ENCODE data around the gene TRAK1.

The TRAK1 gene

DNA sequence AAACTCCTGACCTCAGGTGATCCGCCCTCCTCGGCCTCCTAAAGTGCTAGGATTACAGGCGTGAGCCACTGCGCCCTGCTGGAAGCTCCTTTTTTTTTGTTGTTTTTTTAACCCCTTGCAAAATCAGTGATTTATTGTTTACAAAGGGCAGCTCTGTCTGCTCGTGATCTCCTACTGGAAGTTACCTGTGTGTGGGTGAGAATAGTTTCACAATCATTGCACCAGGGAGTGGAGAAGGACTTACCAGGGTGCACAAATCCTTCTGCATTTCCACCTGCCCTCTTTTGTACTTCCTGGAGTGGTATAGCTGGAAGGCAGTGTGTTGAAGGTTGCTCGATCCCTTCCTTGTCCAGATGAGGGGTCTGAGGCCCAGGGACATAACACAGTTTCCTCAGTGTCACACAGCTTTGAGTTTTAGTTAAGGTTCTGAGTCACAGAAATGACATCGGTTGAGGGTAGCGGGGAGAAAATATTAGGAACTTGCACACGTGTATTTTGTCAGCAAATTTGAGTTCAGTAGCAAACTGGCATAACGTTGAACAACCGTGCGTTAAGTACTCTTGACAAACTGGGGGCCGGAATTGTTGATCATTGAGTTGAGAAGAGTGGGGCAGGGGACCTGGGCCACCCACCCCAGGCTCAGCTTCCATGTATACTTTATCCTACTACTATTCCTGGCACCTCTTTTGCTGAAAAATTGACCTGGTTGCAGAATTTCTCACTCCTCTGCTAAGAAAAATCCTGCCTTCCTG, 11.3 kb upstream of the TRAK1 start:
- no peaks in the 10 kb centered on the region for H3K27me3 Mint-ChIP-seq
- no peak for DNase-seq
- H3K27ac Mint-ChIP-seq = peak overlapping the region; percentile 90
- H3K9me3 Mint-ChIP-seq = no peaks in the 10 kb centered on the region
- H3K36me3 Mint-ChIP-seq (ENCODE audit: low read depth) = peaks cover 5% of the 10 kb centered on the region
- peaks cover 53% of the 10 kb centered on the region for H3K4me1 Mint-ChIP-seq (ENCODE audit: low read depth)
- H3K4me3 Mint-ChIP-seq = no peak overlapping the region

DNA sequence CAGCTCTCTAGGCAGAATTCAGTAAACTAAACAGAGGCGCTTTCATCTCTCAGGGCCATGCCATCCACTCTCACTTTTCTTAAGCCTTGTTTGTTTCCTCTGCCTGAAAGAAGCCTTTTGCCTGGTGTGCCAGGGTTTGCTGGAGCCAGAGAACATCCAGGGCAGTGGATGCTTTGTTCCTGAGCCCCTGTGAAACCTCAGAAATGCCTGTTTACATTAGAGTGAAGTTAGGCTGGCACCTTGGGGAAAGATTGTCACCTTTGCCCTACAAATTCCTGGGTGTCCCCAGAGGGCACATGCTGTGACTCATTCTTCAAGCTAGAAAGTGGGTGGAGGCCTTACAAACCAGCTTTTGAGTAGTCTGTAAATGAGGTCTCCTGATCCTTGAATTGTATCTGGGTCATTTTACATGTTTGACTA, 10.7 kb upstream of the TRAK1 start:
- peaks cover 58% of the 10 kb centered on the region for H3K4me1 Mint-ChIP-seq (ENCODE audit: low read depth)
- H3K36me3 Mint-ChIP-seq (ENCODE audit: low read depth) = peaks cover 5% of the 10 kb centered on the region
- no peak overlapping the region for H3K4me3 Mint-ChIP-seq
- no peak for DNase-seq
- H3K9me3 Mint-ChIP-seq = no peaks in the 10 kb centered on the region
- H3K27ac Mint-ChIP-seq = peak overlapping the region; percentile 90
- H3K27me3 Mint-ChIP-seq = no peaks in the 10 kb centered on the region

DNA sequence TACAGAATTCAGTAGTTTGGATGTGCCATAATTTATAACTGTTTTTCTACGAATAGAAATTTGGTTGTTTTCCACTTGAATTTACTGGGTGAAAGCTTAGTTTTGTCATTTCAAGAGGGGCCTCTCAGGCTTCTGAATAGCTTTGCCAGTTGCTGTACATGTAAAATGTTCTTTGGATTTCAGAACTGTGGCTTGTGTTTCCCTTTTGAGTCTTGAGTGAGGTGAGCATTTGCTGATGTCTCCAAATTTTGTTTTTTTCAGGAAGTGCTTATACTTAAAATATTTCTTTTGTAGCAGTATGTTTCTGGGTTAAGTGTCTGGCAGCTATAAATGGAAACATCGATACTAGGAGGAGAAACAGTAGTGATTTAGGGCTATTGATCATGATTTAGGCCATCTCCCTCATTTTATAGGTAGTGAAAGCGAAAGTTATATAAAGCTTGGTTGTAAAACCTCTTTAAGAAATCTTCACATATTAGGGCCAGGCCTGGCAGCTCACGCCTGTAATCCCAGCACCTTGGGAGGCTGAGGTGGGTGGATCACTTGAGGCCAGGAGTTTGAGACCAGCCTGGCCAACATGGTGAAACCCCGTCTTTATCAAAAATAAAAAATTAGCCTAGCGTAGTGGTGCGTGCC, 9.2 kb upstream of the TRAK1 start:
- Mint-ChIP-seq H3K9me3 (no peaks in the 10 kb centered on the region), H3K27me3 (no peaks in the 10 kb centered on the region), H3K27ac (peak overlapping the region; percentile 90), H3K4me1 (ENCODE audit: low read depth) (peaks cover 69% of the 10 kb centered on the region), H3K4me3 (peak overlapping the region; percentile 50), H3K36me3 (ENCODE audit: low read depth) (peaks cover 4% of the 10 kb centered on the region)
- no peak for DNase-seq

DNA sequence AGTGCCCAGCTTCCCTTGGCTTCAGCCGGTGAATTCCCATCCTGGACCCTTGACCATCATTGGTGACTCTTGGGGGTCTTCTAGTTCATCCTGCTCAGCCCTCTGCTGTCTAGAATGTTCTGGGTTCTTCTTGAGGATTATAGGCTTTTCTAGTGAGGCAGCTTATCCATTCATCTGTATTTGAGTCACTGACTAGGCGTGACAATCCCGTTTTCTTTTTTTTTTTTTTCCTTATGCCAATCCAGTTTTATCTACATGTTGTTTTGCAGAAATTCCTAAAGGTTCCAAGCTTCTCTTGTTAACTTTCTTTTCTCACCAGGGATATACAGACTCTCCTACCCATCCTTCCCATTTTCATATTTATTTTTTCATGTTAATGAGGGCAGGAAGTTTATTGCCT, 6.6 kb upstream of the TRAK1 start:
- Mint-ChIP-seq H3K27me3 (no peaks in the 10 kb centered on the region), H3K36me3 (ENCODE audit: low read depth) (peaks cover 28% of the 10 kb centered on the region), H3K4me1 (ENCODE audit: low read depth) (peaks cover 72% of the 10 kb centered on the region), H3K27ac (peak overlapping the region; percentile 44), H3K9me3 (no peaks in the 10 kb centered on the region), H3K4me3 (no peak overlapping the region)
- DNase-seq = no peak

DNA sequence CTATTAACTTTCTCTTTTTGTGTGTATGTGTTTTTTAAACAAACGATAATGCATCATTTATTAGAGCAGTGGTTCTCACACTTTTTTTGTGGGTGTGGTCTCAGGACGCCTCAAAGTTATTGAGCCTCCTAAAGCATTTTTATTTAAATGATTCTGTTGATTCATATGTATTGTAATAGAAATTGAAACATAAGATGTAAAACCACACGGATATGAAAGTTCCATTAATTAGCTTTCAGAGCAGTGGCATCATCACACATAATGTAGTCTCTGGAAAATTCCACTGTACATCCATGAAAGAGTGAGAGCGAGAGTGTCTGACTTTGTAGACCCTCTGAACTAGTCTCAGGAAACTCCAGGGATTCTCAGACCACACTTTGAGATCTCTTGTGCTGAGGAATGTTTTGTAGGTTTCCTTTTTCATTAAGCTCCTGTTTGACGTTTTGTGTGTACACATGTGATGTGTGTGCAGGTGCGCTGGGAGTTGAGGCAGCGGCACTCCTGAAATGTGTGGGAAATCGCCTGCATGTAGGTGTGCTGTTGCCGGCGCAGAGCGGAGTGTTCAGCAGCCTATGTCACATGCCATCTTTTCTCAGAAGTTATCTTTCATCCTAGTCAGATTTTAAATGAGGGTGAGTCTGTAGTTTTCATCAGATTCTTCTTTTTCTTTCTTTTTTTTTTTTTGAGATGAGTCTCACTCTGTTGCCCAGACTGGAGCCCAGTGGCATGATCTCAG, 5.3 kb upstream of the TRAK1 start:
- Mint-ChIP-seq H3K27me3 (no peaks in the 10 kb centered on the region), H3K27ac (peak overlapping the region; percentile 78), H3K4me1 (ENCODE audit: low read depth) (peaks cover 69% of the 10 kb centered on the region), H3K4me3 (peak overlapping the region; percentile 6), H3K9me3 (no peaks in the 10 kb centered on the region), H3K36me3 (ENCODE audit: low read depth) (peaks cover 40% of the 10 kb centered on the region)
- DNase-seq = no peak

DNA sequence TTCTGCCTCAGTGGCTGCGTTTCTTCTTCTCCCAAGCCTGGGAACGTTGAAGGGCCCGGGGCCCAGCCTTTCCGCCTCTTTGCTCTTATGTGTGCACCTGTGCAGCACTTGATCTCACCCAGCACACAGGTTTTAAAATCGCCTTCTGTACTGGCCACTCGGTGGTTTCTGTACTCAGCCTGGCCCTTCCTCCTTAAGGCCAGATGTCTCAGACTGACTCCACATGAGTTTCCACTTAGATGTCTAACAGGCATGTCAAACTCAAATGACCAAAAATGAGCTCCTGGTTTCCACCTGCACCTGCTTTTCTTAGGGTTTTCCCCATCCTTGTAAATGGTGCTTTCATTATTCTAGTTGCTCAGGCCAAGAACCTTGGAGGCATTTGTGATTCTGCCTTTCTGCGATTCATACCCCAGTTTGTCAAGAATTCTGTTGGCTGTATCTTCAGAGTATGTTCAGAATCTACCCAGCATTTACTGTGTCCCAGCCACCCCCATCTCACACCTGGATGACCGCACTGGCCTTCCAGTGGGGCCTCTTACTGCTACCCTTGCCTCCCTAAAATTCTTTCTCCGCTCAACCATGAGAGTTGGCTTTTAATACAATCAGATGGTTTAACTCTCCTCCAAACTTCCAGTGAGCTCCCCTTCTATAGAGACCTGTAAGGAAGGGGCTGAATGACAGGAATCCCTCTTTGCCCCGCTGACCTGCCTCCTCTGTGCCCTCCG, 2.2 kb upstream of the TRAK1 start:
- Mint-ChIP-seq H3K4me3 (no peak overlapping the region), H3K36me3 (ENCODE audit: low read depth) (peaks cover 53% of the 10 kb centered on the region), H3K27ac (no peak overlapping the region), H3K27me3 (no peaks in the 10 kb centered on the region), H3K4me1 (ENCODE audit: low read depth) (peaks cover 74% of the 10 kb centered on the region), H3K9me3 (no peaks in the 10 kb centered on the region)
- no peak for DNase-seq

DNA sequence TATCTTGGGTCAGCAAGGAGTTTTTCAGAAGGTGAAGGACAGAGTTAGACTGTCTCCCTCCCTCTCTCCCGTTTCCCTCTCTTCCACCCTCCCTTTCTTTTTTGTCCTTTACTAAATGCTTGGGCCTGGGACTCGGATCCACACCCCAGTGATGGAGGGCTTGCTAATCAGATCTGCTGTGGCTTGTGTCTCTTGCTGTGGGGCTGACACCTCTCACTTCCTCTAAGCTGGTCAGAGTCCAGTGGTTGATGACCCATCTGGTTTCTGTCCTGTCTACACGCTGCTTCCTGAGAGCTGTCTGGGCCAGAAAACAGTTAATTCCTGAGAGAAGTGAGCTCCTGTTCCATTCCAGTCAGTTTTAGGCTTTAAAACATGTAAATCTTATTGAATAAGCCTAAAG, 849 bp downstream of the TRAK1 start:
- Mint-ChIP-seq H3K9me3 (no peaks in the 10 kb centered on the region), H3K36me3 (ENCODE audit: low read depth) (peaks cover 68% of the 10 kb centered on the region), H3K27ac (peak overlapping the region; percentile 59), H3K4me3 (no peak overlapping the region), H3K4me1 (ENCODE audit: low read depth) (peaks cover 74% of the 10 kb centered on the region), H3K27me3 (no peaks in the 10 kb centered on the region)
- no peak for DNase-seq

DNA sequence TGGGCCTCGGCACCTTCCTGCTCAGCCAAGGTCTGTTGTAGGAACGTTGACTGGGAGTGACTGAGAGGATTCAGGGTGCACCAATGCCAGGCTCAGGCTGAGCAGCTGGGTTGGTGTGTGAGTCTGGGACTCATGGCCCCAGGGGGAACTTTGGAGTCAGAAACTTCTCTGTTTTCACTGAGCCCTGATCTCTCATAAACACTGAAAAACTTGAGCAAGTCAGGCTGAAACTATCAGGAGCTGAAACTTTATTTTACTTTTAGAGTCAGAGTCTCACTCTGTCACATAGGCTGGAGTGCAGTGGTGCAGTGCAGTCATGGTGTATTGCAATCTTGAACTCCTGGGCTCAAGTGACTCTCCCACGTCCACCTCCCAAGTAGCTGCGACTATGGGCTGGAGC, 3.0 kb downstream of the TRAK1 start:
- H3K36me3 Mint-ChIP-seq (ENCODE audit: low read depth) = peaks cover 49% of the 10 kb centered on the region
- peak overlapping the region; percentile 20 for H3K4me3 Mint-ChIP-seq
- no peak for DNase-seq
- H3K27ac Mint-ChIP-seq = peak overlapping the region; percentile 82
- peaks cover 81% of the 10 kb centered on the region for H3K4me1 Mint-ChIP-seq (ENCODE audit: low read depth)
- H3K27me3 Mint-ChIP-seq = no peaks in the 10 kb centered on the region
- H3K9me3 Mint-ChIP-seq = no peaks in the 10 kb centered on the region

DNA sequence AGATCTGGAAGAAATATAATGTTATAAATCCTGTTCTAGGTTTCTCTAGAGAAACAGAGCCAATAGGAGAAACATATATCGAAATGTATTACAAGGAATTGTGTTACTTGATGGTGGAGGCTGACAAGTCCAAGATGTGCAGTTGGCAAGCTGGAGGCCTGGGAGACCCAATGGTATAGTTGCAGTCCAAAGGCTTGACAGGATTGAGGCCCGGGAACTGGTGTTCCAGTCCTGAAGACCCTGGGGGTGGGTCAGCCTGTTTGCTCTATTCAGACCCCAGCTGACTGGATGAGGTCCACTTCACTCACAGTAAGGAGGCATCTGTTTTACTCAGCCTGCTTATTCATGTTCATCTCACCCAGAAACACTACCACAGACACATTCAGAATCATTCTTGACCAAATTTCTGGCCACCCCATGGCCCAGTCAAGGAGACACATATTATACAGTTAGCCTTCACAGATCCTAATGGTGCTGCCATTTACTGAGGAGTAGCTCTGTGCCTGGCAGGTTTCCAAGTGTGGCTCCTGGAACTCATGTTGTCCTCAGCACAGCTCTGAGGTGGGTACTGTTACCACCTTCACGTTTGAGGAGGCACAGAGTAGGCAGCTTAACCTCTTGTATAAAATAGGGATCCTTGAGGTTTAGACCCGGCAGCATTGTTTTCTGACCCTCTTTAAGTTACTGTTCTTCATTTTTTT, 3.7 kb downstream of the TRAK1 start:
- H3K27me3 Mint-ChIP-seq = no peaks in the 10 kb centered on the region
- no peaks in the 10 kb centered on the region for H3K9me3 Mint-ChIP-seq
- peaks cover 42% of the 10 kb centered on the region for H3K36me3 Mint-ChIP-seq (ENCODE audit: low read depth)
- DNase-seq = no peak
- peaks cover 76% of the 10 kb centered on the region for H3K4me1 Mint-ChIP-seq (ENCODE audit: low read depth)
- H3K4me3 Mint-ChIP-seq = no peak overlapping the region
- no peak overlapping the region for H3K27ac Mint-ChIP-seq

DNA sequence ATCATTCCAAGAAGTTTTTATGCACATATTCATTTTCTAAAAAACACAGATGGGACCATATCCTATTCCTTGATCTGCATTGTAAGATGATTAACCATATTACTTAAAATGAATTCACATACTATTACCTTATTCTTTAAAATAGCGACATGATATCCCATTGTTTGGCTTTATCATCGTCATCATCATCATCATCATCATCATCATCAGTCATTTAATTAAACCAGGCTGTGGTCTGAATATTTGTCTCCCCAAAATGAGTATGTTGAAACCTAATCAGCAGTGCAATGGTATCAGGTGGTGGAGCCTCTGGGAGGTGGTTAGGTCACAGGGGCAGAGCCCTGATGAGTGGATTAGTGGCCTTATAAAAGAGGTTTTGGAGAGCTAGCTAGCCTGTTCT, 4.4 kb downstream of the TRAK1 start:
- peaks cover 35% of the 10 kb centered on the region for H3K36me3 Mint-ChIP-seq (ENCODE audit: low read depth)
- H3K27ac Mint-ChIP-seq = no peak overlapping the region
- no peak for DNase-seq
- no peaks in the 10 kb centered on the region for H3K9me3 Mint-ChIP-seq
- H3K4me1 Mint-ChIP-seq (ENCODE audit: low read depth) = peaks cover 72% of the 10 kb centered on the region
- no peaks in the 10 kb centered on the region for H3K27me3 Mint-ChIP-seq
- no peak overlapping the region for H3K4me3 Mint-ChIP-seq

DNA sequence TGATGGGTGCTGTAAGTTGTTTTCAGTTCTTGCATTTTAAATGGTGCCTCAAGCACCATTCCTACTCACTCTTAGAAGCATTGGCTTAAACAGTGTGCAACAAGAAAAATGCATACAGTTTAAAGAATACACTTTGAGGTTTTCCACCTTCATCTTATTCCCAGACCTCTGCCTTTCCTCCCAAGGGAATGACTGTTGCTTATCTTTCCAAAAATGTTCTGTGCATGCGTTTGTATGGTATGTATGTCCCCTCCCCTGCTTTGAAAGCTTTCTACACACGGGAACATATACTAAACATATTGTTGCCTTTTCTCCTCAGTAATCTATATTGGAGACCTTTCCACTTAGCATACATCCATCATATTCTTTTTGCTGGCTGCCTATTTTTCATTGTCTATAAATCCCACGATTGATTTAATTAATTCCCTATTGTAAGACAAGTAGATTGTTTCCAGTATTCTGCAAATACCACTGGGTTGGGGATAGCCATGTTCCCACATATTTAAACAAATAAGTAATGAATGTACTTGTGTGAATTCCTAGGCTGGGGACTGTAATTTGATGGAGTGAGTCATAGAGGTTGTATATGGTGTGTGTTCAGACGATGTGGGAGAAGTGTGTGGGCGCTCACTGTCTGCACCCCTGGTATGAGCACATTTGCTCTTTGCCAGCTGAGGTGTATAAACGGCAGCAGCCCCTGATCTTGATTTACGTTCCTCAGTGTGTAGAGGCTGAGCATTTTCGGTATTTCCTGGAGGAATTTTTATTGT, 5.8 kb downstream of the TRAK1 start:
- H3K36me3 Mint-ChIP-seq (ENCODE audit: low read depth) = peaks cover 21% of the 10 kb centered on the region
- H3K9me3 Mint-ChIP-seq = no peaks in the 10 kb centered on the region
- no peak overlapping the region for H3K4me3 Mint-ChIP-seq
- DNase-seq = no peak
- peak overlapping the region; percentile 11 for H3K27ac Mint-ChIP-seq
- H3K4me1 Mint-ChIP-seq (ENCODE audit: low read depth) = peaks cover 57% of the 10 kb centered on the region
- H3K27me3 Mint-ChIP-seq = no peaks in the 10 kb centered on the region

DNA sequence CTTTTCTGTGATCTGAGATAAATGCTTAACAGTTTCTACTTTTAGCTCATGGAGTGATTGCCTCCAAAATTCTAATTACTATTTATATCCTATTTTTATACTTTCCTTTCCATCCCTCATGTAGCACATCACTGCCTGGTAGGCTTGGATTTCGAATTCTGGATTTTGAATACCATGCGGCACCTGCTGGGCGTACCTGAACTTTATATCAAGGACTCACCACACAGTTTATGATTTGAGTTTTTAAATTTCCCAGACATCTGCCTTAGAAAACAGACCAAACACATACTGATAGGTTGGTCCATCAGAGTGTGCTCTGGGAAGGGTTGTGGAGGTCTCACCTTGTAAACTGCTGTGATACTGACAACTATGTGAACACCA, 6.4 kb downstream of the TRAK1 start:
- Mint-ChIP-seq H3K27me3 (no peaks in the 10 kb centered on the region), H3K4me3 (no peak overlapping the region), H3K36me3 (ENCODE audit: low read depth) (peaks cover 20% of the 10 kb centered on the region), H3K9me3 (no peaks in the 10 kb centered on the region), H3K27ac (no peak overlapping the region), H3K4me1 (ENCODE audit: low read depth) (peaks cover 53% of the 10 kb centered on the region)
- DNase-seq = no peak

DNA sequence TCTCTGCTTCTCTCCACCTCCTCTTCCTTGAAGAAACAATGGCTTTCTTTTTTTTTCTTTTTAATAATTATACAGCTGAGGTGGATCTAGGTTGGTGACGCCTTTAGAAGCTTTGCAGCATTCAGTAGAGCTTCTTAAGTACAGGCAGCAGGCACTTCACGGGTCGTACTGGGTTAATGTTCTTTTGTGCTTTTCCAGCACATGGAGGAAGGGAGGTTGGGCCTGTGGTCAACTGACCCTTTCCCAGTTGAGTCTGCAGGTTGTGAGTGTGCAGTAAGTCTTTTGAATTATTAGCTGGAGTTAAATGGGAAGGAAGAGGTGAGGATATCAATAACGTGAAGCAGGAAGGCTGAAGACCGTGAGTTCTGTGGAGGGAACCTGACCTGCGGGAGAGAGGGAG, 7.0 kb downstream of the TRAK1 start:
- no peaks in the 10 kb centered on the region for H3K27me3 Mint-ChIP-seq
- H3K9me3 Mint-ChIP-seq = no peaks in the 10 kb centered on the region
- H3K27ac Mint-ChIP-seq = peak overlapping the region; percentile 32
- no peak for DNase-seq
- no peak overlapping the region for H3K4me3 Mint-ChIP-seq
- H3K36me3 Mint-ChIP-seq (ENCODE audit: low read depth) = peaks cover 25% of the 10 kb centered on the region
- peaks cover 48% of the 10 kb centered on the region for H3K4me1 Mint-ChIP-seq (ENCODE audit: low read depth)

Data from activated T-cell treated with anti-CD3 and anti-CD28 coated beads, Interleukin-2, amount 50 U/mL, for 24 hours (primary cell).